GM12865 (cell line): ENCODE data around the gene B3GNT7.

Experiments used
- DNase-seq: peaks from one replicate; pipeline ENCODE4 v3.0.0; 2010; ENCODE audit warnings: low read depth
- H3K4me3 ChIP-seq: 2 replicates; pipeline ENCODE4 v1.5.1; 2011; ENCODE audit warnings: mild to moderate bottlenecking, low read depth, low read length, control low read depth
- TF ChIP-seq, protein P1 (sequence below): IDR thresholded peaks from 2 replicates; pipeline ENCODE4 v1.5.1; 2011; ENCODE audit warnings: low read length, control low read depth, low read depth, inconsistent platforms; ENCODE audit not compliant: insufficient read depth; ENCODE audit errors: missing control alignments

B3GNT7 gene

DNA sequence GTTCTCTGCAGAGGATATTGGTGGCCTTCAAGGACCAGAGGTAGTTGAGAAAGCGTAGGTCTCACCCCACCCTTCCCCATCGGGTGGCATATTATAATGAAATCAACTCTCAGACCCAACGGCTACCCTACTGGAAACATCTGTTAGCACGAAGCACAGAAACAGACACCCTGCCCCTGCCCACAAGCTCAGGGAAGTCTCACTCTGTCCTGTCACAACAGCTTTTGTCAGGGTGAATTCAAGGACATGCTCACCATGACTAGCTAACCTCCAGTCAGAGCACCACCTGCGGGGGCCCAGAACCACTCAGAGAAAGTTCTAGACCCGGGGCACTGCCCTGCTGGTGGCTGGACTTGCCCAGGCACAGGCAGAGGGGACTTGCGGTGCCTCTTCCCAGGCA, 3.5 kb upstream of the B3GNT7 start:
- no peak overlapping the region for H3K4me3 ChIP-seq
- TF ChIP-seq, protein P1, sequence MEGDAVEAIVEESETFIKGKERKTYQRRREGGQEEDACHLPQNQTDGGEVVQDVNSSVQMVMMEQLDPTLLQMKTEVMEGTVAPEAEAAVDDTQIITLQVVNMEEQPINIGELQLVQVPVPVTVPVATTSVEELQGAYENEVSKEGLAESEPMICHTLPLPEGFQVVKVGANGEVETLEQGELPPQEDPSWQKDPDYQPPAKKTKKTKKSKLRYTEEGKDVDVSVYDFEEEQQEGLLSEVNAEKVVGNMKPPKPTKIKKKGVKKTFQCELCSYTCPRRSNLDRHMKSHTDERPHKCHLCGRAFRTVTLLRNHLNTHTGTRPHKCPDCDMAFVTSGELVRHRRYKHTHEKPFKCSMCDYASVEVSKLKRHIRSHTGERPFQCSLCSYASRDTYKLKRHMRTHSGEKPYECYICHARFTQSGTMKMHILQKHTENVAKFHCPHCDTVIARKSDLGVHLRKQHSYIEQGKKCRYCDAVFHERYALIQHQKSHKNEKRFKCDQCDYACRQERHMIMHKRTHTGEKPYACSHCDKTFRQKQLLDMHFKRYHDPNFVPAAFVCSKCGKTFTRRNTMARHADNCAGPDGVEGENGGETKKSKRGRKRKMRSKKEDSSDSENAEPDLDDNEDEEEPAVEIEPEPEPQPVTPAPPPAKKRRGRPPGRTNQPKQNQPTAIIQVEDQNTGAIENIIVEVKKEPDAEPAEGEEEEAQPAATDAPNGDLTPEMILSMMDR, result no peak
- DNase-seq, result peak; percentile 25

GRCh38 chr2:231392431-231393148, 2.9 kb upstream of the B3GNT7 start:
- TF ChIP-seq, protein P1, result no peak
- DNase-seq, result no peak
- peak overlapping the region; percentile 73 for H3K4me3 ChIP-seq

DNA sequence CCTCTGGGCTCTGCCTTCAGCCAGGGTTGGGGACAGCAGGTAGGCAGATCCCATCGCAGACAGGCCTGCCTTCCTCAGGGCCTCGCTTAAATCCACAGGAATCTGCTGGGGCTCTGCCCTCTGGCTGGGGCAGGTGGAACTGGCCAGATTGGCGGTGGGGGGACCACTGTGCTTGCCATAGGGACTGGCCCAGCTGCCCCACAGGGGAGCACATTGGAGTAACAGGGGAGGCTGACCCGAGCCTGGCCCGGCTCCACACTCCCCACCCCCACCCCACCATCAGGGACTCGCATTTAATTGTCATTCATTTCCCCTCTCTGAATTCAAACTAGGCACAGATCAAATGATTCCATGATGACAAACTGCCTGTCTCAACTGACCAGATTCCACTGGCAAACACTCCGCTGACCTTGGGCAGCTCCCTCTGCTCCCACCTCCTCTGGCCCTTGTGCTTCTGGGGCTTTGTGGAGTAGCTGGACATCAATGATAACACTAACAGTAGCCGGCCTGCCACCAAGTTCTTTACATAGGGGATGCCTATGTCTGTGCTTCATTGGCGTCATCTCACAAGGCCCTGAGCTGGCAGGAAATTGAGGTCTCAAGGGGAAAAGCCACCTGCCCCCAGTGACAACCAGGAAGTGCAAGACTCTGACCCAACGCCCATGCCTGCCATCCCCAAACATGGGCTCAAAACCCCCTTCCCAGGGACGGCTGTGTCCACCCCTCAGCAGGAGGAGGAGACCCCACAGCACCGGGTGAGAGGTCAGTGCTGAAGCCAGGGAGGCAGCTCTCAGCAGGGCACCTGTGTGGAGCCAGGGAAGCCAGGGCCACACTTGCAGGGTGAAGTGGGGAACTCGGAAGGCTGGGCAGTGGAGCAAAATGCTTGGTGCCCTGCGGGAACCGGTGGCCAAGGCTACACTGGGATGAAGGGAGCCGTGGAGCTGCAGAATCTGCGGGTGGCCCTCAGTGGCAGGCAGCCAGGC, 2.1 kb upstream of the B3GNT7 start:
- TF ChIP-seq, protein P1, result peak; percentile 20
- peak; percentile 90 for DNase-seq
- peak overlapping the region; percentile 73 for H3K4me3 ChIP-seq

DNA sequence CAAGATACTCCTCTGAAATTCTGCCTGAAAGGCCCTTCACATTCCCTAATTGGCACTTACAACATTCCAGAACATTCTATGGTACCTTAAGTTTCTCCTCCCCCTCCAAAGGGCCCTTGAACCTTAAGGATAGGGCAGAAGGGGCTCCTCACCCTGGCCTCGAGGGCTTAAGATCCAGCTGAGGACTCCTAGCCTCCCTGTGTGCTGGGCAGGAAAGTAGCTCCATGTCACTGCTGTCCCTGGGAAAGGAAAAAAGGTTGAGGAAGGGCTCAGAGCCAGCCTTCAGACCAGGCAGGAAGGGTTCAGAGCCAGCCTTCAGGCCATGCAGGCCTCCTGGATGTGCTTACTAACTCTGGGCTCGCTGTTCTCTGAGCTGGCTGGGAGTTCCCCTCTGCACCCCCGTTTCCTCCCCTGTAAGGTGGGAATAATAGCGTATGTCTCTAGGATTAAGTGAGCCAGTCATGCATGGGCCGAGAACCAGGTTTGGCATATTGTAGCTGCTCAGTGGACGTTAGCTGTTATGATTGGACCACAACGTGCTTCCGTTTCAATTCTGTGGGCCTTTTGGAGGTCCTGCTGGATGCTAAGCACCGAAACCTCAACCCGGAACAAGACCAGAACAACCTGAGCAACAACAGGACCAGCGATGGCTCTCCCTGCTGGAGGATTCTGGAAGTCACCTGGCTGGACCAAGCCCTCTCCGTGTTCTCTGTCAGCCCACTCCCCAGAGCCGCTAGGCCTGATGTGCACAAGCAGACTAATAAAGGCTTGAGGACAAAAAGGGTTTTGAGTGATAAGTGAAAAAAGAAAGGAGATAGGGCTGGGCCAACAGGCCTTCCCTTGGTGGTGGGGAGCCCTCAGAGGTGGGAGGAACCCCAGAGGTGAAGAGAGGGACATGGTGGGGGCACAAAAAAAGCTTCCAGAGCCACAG, 1.0 kb upstream of the B3GNT7 start:
- peak overlapping the region; percentile 73 for H3K4me3 ChIP-seq
- TF ChIP-seq, protein P1, result peak; percentile 65
- DNase-seq, result peak; percentile 93

DNA sequence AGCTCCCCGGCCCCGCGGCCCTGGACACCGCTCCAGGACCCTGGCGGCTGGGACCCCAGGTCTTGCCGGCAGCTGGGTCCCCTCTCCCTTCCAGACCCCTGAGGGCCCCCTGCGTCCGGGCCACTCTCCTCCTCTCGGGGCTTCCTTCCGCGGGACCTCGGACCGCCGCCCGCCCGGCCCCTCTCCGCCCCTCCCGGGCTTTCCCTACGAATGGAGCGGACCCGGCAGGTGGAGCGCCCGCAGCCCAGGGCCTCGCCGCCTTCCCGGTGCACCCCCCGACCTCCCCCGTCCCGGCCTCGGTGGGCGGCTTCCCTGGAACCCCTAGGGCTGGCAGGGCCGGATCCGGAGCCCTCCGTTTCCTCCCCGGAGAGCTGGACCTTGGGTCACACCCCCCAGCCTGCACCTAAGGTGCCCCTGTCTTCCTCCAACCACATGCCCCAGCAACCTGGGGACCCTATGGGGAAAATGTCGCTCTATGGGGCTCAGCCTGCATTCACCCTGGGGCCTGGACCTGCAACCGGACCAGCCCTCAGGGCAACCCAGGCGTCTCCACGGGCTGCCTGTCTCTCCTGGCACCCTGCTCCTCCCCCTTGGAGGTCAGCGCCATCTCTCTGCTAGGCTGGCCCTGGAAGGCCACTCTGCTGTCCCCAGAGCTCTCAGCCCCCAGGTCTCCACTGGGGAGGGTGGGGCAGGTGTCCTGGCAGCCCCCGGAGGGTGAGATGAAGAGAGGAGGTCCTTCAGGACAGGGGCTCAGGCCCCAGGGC, 730 bp downstream of the B3GNT7 start:
- DNase-seq, result no peak
- TF ChIP-seq, protein P1, result no peak
- peak overlapping the region; percentile 53 for H3K4me3 ChIP-seq
